OCI-LY7 (cell line): ENCODE measurements around the gene PRSS16. TPM values are rescaled to one million over a fixed set of nuclear protein-coding genes. Genes with fewer than 3 reads are reported as not detected.

Experiments
- BruUV-seq: library from RNA; stranded (reverse); fragments of 400-500 nt; replicated peaks from 2 replicates; lab custom pipeline; 2021; lab: Mats Ljungman, UMichigan
- CTCF ChIA-PET: fragments of 300-600 bp; sonication (Branson Sonifier 250); formaldehyde crosslinking; loops from one replicate; lab custom pipeline; 2022; ENCODE audit warnings: antibody characterized with exemption; ENCODE audit not compliant: unreplicated experiment; lab: Charles Lee
- POLR2A ChIA-PET: fragments of 300-600 bp; sonication (Branson Sonifier 250); formaldehyde crosslinking; loops from one replicate; lab custom pipeline; 2022; ENCODE audit warnings: antibody characterized with exemption; lab: Charles Lee
- DNase-seq: peaks from one replicate; pipeline ENCODE4 v3.0.0-alpha.2; 2015; ENCODE audit warnings: low spot score
- H2AFZ ChIP-seq: fragments of 200-600 bp; sonication (generic), shearing (Covaris generic); 2 replicates; pipeline ENCODE4 v1.6.1; 2014; ENCODE audit warnings: mild to moderate bottlenecking, antibody characterized with exemption, low read length, moderate library complexity
- H3K27ac ChIP-seq: fragments of 200-600 bp; sonication (generic); 2 replicates; pipeline ENCODE4 v1.5.1; 2014; ENCODE audit warnings: mixed run types, low read depth, mild to moderate bottlenecking, moderate library complexity, low read length, inconsistent platforms; ENCODE audit not compliant: poor library complexity, severe bottlenecking
- H3K36me3 ChIP-seq: fragments of 200-600 bp; sonication (generic); 2 replicates; pipeline ENCODE4 v1.6.1; 2014; ENCODE audit warnings: mild to moderate bottlenecking, antibody characterized with exemption, low read length, moderate library complexity, mixed read lengths; ENCODE audit not compliant: insufficient read depth
- H3K4me1 ChIP-seq: fragments of 200-600 bp; sonication (generic); 2 replicates; pipeline ENCODE4 v1.5.1; 2014; ENCODE audit warnings: mild to moderate bottlenecking, low read length; ENCODE audit not compliant: insufficient read depth, poor library complexity, severe bottlenecking
- H3K4me2 ChIP-seq: fragments of 200-600 bp; sonication (generic); 2 replicates; pipeline ENCODE4 v1.6.1; 2014; ENCODE audit warnings: mild to moderate bottlenecking, low read length
- H3K4me3 ChIP-seq: fragments of 200-600 bp; sonication (generic); 2 replicates; pipeline ENCODE4 v1.5.1; 2014; ENCODE audit warnings: mild to moderate bottlenecking, low read depth, low read length; ENCODE audit not compliant: poor library complexity, severe bottlenecking
- H3K79me2 ChIP-seq: fragments of 200-600 bp; sonication (generic); 2 replicates; pipeline ENCODE4 v1.6.1; 2016; ENCODE audit warnings: low read depth, mild to moderate bottlenecking, low read length, moderate library complexity, mixed read lengths; ENCODE audit not compliant: insufficient read depth
- H3K9me2 ChIP-seq: fragments of 200-600 bp; sonication (generic); 2 replicates; pipeline ENCODE4 v1.6.1; 2016; ENCODE audit warnings: mild to moderate bottlenecking, low read length, mixed read lengths; ENCODE audit not compliant: insufficient read depth
- H3K9me3 ChIP-seq: fragments of 200-600 bp; sonication (generic); 2 replicates; pipeline ENCODE4 v1.6.1; 2014; ENCODE audit warnings: mild to moderate bottlenecking, mixed run types, low read length, mixed read lengths
- H4K20me1 ChIP-seq: fragments of 200-600 bp; sonication (generic); 2 replicates; pipeline ENCODE4 v1.6.1; 2014; ENCODE audit warnings: mild to moderate bottlenecking, antibody characterized with exemption, low read length, moderate library complexity, mixed read lengths; ENCODE audit not compliant: insufficient read depth
- EZH2phosphoT487 ChIP-seq: fragments of 200-600 bp; sonication (generic); IDR thresholded peaks from 2 replicates; pipeline ENCODE4 v1.6.1; 2018; ENCODE audit warnings: low read depth, borderline replicate concordance, mild to moderate bottlenecking, mixed run types, antibody characterized with exemption, low read length, moderate library complexity, mixed read lengths
- intact Hi-C: fragments of 100-400 bp; cut with micrococcal nuclease; formaldehyde crosslinking; loops from one replicate; pipeline ENCODE4 v1.10.0; 2022; ENCODE audit not compliant: unreplicated experiment
- total RNA-seq, 2 experiments: library from RNA; depleted of rRNA in 1 of 2; stranded (reverse); fragments of >200 nt in 1 of 2; shearing (Covaris generic) in 1 of 2; gene quantifications; 2 replicates each; pipeline ENCODE4 v1.2.3, GENCODE V29; 2014 to 2022
- TF ChIP-seq, protein P1 (sequence below): fragments of 200-600 bp; sonication (generic); conservative IDR thresholded peaks from 2 replicates; pipeline ENCODE4 v1.5.1; 2014; ENCODE audit warnings: mild to moderate bottlenecking, antibody characterized with exemption, low read length, moderate library complexity, mixed read lengths

The PRSS16 gene
- total RNA-seq, 2 experiments from 2014 or later = 4.6 to 12.0 TPM

DNA sequence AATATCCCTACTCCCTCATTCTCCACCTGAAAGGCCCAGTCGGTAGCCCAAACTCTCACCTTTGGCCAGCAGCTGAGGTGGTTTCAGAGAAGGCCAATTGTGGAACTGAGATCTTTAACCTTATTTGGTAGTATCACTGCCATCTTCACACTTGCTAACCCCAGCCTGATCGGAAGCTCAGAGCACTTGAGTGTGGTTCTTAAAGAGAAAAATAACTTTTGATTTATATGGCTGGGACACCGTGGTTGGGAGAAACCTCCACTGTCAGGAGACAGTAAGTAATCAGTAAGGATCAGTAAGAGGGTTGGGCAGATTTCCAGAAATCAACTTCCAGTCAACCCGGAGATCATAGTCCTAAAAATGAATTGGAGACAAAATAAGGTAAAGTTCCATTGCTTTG is 22.8 kb upstream of the PRSS16 start:
- ChIA-PET CTCF (no interaction called here), POLR2A (no interaction called here)
- intact Hi-C loops = no loop called here
- no peaks in the 10 kb centered on the region for H3K9me2 ChIP-seq
- no peak for DNase-seq
- no peak overlapping the region for H3K27ac ChIP-seq
- H3K4me2 ChIP-seq = no peak overlapping the region
- no peaks in the 10 kb centered on the region for H3K4me1 ChIP-seq
- BruUV-seq = no TSS peak
- no peak for TF ChIP-seq EZH2phosphoT487
- TF ChIP-seq, protein P1, sequence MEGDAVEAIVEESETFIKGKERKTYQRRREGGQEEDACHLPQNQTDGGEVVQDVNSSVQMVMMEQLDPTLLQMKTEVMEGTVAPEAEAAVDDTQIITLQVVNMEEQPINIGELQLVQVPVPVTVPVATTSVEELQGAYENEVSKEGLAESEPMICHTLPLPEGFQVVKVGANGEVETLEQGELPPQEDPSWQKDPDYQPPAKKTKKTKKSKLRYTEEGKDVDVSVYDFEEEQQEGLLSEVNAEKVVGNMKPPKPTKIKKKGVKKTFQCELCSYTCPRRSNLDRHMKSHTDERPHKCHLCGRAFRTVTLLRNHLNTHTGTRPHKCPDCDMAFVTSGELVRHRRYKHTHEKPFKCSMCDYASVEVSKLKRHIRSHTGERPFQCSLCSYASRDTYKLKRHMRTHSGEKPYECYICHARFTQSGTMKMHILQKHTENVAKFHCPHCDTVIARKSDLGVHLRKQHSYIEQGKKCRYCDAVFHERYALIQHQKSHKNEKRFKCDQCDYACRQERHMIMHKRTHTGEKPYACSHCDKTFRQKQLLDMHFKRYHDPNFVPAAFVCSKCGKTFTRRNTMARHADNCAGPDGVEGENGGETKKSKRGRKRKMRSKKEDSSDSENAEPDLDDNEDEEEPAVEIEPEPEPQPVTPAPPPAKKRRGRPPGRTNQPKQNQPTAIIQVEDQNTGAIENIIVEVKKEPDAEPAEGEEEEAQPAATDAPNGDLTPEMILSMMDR = no peak
- no peak overlapping the region for H2AFZ ChIP-seq
- H3K36me3 ChIP-seq = no peaks in the 10 kb centered on the region
- H3K79me2 ChIP-seq = no peaks in the 10 kb centered on the region
- no peaks in the 10 kb centered on the region for H4K20me1 ChIP-seq
- H3K4me3 ChIP-seq = no peak overlapping the region
- H3K9me3 ChIP-seq = no peaks in the 10 kb centered on the region

DNA sequence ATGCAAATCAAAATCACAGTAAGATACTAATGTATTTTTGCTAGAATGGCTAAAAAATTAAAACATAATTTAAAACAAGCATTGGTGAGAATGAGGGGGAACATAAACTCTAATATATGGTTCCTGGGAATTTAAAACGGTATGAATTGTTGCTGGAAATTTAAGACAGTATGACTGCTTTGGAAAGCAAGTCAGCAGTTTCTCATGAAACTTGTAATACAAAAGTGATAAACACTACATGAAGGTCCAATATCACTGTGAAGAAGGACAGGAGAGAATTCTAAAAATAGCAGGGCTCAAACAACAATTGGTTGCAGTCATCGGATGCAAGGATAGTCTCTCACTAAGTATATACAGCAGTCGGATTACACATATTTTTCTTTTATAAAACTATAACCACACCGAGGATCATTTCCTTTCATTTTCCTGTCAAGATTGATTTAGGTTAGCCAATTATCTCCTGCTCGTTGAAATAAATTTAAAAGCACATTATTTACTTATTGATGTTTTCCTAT is 18.5 kb upstream of the PRSS16 start:
- no peaks in the 10 kb centered on the region for H4K20me1 ChIP-seq
- H3K9me2 ChIP-seq = no peaks in the 10 kb centered on the region
- H3K79me2 ChIP-seq = no peaks in the 10 kb centered on the region
- H3K36me3 ChIP-seq = no peaks in the 10 kb centered on the region
- no peak overlapping the region for H3K4me3 ChIP-seq
- TF ChIP-seq, protein P1 = no peak
- no peak for TF ChIP-seq EZH2phosphoT487
- CTCF ChIA-PET = no interaction called here
- BruUV-seq = no TSS peak
- intact Hi-C loops = no loop called here
- POLR2A ChIA-PET = no interaction called here
- no peak overlapping the region for H2AFZ ChIP-seq
- no peaks in the 10 kb centered on the region for H3K4me1 ChIP-seq
- H3K4me2 ChIP-seq = no peak overlapping the region
- H3K27ac ChIP-seq = no peak overlapping the region
- DNase-seq = no peak
- H3K9me3 ChIP-seq = no peaks in the 10 kb centered on the region

DNA sequence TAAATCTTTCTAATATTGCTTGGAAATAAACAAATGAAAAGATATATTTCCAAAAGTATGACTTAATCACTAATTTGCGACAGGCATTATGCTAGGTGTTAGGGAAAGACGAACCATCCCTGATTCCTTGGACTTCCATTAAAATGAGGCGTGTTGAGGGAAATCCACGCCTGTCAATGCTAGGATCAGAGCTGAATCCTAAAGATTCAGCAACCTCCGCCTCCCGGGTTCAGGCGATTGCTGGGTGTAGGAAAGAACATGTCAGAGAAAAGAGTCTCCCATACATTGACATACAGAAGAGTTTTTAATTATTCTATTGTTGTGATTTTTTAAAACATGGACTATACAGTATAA is 16.8 kb upstream of the PRSS16 start:
- no peaks in the 10 kb centered on the region for H3K9me2 ChIP-seq
- no peaks in the 10 kb centered on the region for H3K4me1 ChIP-seq
- H3K36me3 ChIP-seq = no peaks in the 10 kb centered on the region
- intact Hi-C loops = no loop called here
- H3K27ac ChIP-seq = no peak overlapping the region
- no peak overlapping the region for H2AFZ ChIP-seq
- no peaks in the 10 kb centered on the region for H3K9me3 ChIP-seq
- H3K4me3 ChIP-seq = no peak overlapping the region
- no peaks in the 10 kb centered on the region for H3K79me2 ChIP-seq
- H4K20me1 ChIP-seq = no peaks in the 10 kb centered on the region
- BruUV-seq = no TSS peak
- TF ChIP-seq EZH2phosphoT487 = no peak
- TF ChIP-seq, protein P1 = no peak
- H3K4me2 ChIP-seq = no peak overlapping the region
- CTCF ChIA-PET = no interaction called here
- DNase-seq = no peak
- POLR2A ChIA-PET = no interaction called here
